MM.1S (cell line): Measurements from ENCODE around the gene SLC4A3.
"Not testable (repeated sequence)": the region's sequence is repeated elsewhere in the genome, so short reads cannot be mapped to it uniquely, and the experiment has no call there.

Experiments
- EZH2phosphoT487 ChIP-seq: fragments of 300-600 bp; sonication (generic); IDR thresholded peaks from 2 replicates; pipeline ENCODE4 v1.6.1; 2018; ENCODE audit warnings: antibody characterized with exemption, low read length
- TF ChIP-seq, protein P1 (sequence below): fragments of 300-600 bp; sonication (generic); IDR thresholded peaks from 2 replicates; pipeline ENCODE4 v1.5.1; 2016; ENCODE audit warnings: antibody characterized with exemption, low read length, mixed read lengths

DNA sequence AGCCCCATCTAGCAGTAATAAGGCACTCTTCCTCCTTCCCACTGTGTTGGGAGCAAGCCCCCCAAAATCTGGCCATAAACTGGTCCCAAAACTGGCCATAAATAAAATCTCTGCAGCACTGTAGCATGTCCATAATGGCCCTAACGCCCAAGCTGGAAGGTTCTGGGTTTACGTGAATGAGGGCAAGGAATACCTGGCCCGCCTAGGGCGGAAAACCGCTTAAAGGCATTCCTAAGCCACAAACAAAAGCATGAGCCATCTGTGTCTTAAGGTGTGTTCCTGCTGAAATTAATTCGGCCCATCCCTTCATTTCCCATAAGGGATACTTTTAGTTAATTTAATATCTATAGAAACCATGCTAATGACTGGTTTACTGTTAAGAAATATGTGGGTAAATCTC lies 24.2 kb downstream of the SLC4A3 start:
- TF ChIP-seq EZH2phosphoT487: not testable (repeated sequence)
- TF ChIP-seq, protein P1, sequence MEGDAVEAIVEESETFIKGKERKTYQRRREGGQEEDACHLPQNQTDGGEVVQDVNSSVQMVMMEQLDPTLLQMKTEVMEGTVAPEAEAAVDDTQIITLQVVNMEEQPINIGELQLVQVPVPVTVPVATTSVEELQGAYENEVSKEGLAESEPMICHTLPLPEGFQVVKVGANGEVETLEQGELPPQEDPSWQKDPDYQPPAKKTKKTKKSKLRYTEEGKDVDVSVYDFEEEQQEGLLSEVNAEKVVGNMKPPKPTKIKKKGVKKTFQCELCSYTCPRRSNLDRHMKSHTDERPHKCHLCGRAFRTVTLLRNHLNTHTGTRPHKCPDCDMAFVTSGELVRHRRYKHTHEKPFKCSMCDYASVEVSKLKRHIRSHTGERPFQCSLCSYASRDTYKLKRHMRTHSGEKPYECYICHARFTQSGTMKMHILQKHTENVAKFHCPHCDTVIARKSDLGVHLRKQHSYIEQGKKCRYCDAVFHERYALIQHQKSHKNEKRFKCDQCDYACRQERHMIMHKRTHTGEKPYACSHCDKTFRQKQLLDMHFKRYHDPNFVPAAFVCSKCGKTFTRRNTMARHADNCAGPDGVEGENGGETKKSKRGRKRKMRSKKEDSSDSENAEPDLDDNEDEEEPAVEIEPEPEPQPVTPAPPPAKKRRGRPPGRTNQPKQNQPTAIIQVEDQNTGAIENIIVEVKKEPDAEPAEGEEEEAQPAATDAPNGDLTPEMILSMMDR: not testable (repeated sequence)
